GM19193 (cell line): ENCODE data around the gene NSMF.

Experiments
- POLR2A ChIP-seq: IDR thresholded peaks from 4 replicates; pipeline ENCODE4 v1.6.1; 2011; ENCODE audit not compliant: insufficient read depth, insufficient read length; ENCODE audit errors: extremely low read depth

Gene NSMF

GRCh38 chr9:137467896-137468295, 8.8 kb upstream of the NSMF start:
- TF ChIP-seq POLR2A: no peak

- TF ChIP-seq POLR2A: no peak
Measured at GRCh38 chr9:137467161-137467581, 8.0 kb upstream of the NSMF start.

GRCh38 chr9:137465720-137466388, 6.7 kb upstream of the NSMF start:
- no peak for TF ChIP-seq POLR2A

- no peak for TF ChIP-seq POLR2A
Measured at GRCh38 chr9:137465000-137465719, 6.0 kb upstream of the NSMF start.

GRCh38 chr9:137464291-137464999, 5.3 kb upstream of the NSMF start:
- no peak for TF ChIP-seq POLR2A

GRCh38 chr9:137463931-137464290, 4.8 kb upstream of the NSMF start:
- TF ChIP-seq POLR2A: no peak

- TF ChIP-seq POLR2A: no peak
Measured at GRCh38 chr9:137462986-137463930, 4.1 kb upstream of the NSMF start.

GRCh38 chr9:137462396-137462985, 3.4 kb upstream of the NSMF start:
- TF ChIP-seq POLR2A: no peak

- peak; percentile 38 for TF ChIP-seq POLR2A
Measured at GRCh38 chr9:137461663-137462395, 2.7 kb upstream of the NSMF start.

GRCh38 chr9:137461316-137461662, 2.2 kb upstream of the NSMF start:
- no peak for TF ChIP-seq POLR2A

- no peak for TF ChIP-seq POLR2A
Measured at GRCh38 chr9:137460363-137461315, 1.5 kb upstream of the NSMF start.

- no peak for TF ChIP-seq POLR2A
Measured at GRCh38 chr9:137459601-137460362, 648 bp upstream of the NSMF start.
